ENCODE data around the gene MTARC2.

Gene MTARC2
- long read RNA-seq, transcript MARC2-202 (8 exons, 2,134 nt) = major isoform, 27 of 35 reads
- long read RNA-seq, partial matches to known transcripts = 2 of 35 reads
- long read RNA-seq, other reads (novel, unspliced or antisense) = 6 of 35 reads

- Histone ChIP-seq H3K27me3 (ENCODE audit: insufficient read depth, poor library complexity, severe bottlenecking) (no peaks in the 10 kb centered on the region), H3K27ac (replicated peaks) (peak within 1 kb of the TSS; percentile 72), H3K4me3 (replicated peaks; ENCODE audit: insufficient read depth, low read length) (peak within 1 kb of the TSS; percentile 29)
- TF ChIP-seq POLR2AphosphoS5 (IDR thresholded peaks at IDR 0.05; ENCODE audit: low read depth) (peak; percentile 56; the same call in 1 of the 2 replicates), GABPA (IDR thresholded peaks at IDR 0.05; ENCODE audit: low read depth) (no peak)
- peak in 1 of 2 experiments; percentile 88 for DNase-seq (ENCODE audit: low read depth in 1 of 2, low spot score in 1 of 2)
Measured at GRCh38 chr1:220748089-220748934, at the start of gene MTARC2. Gene MTARC2 (plus strand): TSS chr1:220748322. CDS start chr1:220748532, 210 bp downstream.

GRCh38 chr1:220698607-220699016 is 49.5 kb upstream of the MTARC2 start:
- TF ChIP-seq GABPA (IDR thresholded peaks at IDR 0.05; ENCODE audit: low read depth) (no peak), POLR2AphosphoS5 (IDR thresholded peaks at IDR 0.05; ENCODE audit: low read depth) (no peak), SPI1 (IDR thresholded peaks at IDR 0.05; ENCODE audit: borderline replicate concordance, low read depth) (no peak), CTCF (IDR thresholded peaks at IDR 0.05; ENCODE audit: insufficient read depth, low read length) (no peak), REST (IDR thresholded peaks at IDR 0.05; ENCODE audit: insufficient replicate concordance, low read depth) (no peak)
- H3K4me3 ChIP-seq (replicated peaks; ENCODE audit: insufficient read depth, low read length) = no peak overlapping the region
- H3K27ac ChIP-seq (replicated peaks) = no peak overlapping the region
- peaks cover 7% of the 10 kb centered on the region for H3K27me3 ChIP-seq (ENCODE audit: insufficient read depth, poor library complexity, severe bottlenecking)
- DNase-seq (ENCODE audit: low read depth in 1 of 2, low spot score in 1 of 2) = no peak

GRCh38 chr1:220699044-220699443 is 49.1 kb upstream of the MTARC2 start:
- no peak overlapping the region for H3K4me3 ChIP-seq (replicated peaks; ENCODE audit: insufficient read depth, low read length)
- no peak overlapping the region for H3K27ac ChIP-seq (replicated peaks)
- peaks cover 7% of the 10 kb centered on the region for H3K27me3 ChIP-seq (ENCODE audit: insufficient read depth, poor library complexity, severe bottlenecking)
- TF ChIP-seq CTCF (IDR thresholded peaks at IDR 0.05; ENCODE audit: insufficient read depth, low read length) = no peak
- TF ChIP-seq SPI1 (IDR thresholded peaks at IDR 0.05; ENCODE audit: borderline replicate concordance, low read depth) = no peak
- TF ChIP-seq REST (IDR thresholded peaks at IDR 0.05; ENCODE audit: insufficient replicate concordance, low read depth) = no peak
- no peak for TF ChIP-seq POLR2AphosphoS5 (IDR thresholded peaks at IDR 0.05; ENCODE audit: low read depth)
- no peak for TF ChIP-seq GABPA (IDR thresholded peaks at IDR 0.05; ENCODE audit: low read depth)
- DNase-seq (ENCODE audit: low read depth in 1 of 2, low spot score in 1 of 2) = no peak

GRCh38 chr1:220700556-220701179 is 47.5 kb upstream of the MTARC2 start:
- no peak overlapping the region for H3K27ac ChIP-seq (replicated peaks)
- TF ChIP-seq CTCF (IDR thresholded peaks at IDR 0.05; ENCODE audit: insufficient read depth, low read length) (no peak), REST (IDR thresholded peaks at IDR 0.05; ENCODE audit: insufficient replicate concordance, low read depth) (no peak), POLR2AphosphoS5 (IDR thresholded peaks at IDR 0.05; ENCODE audit: low read depth) (no peak), GABPA (IDR thresholded peaks at IDR 0.05; ENCODE audit: low read depth) (no peak), SPI1 (IDR thresholded peaks at IDR 0.05; ENCODE audit: borderline replicate concordance, low read depth) (no peak)
- no peak for DNase-seq (ENCODE audit: low read depth in 1 of 2, low spot score in 1 of 2)

More at GRCh38 chr1:220700556-220701179, 47.5 kb upstream of the MTARC2 start:
- Histone ChIP-seq H3K27me3 (ENCODE audit: insufficient read depth, poor library complexity, severe bottlenecking) (peaks cover 7% of the 10 kb centered on the region), H3K4me3 (replicated peaks; ENCODE audit: insufficient read depth, low read length) (no peak overlapping the region)

Data from HL-60 (cell line).